Left renal cortex interstitium (tissue), 4 donors: ENCODE measurements around the gene ILDR2. TPM values are rescaled to one million over a fixed set of nuclear protein-coding genes. Genes with fewer than 3 reads are reported as not detected.

ENCODE experiments used
- DNase-seq, 4 donors: peaks; one replicate each; pipeline ENCODE4 v3.0.0-alpha.2; 2013; ENCODE audit warnings: low read depth in 4 of 4, low spot score in 2 of 4, missing footprints in 1 of 4
- polyA plus RNA-seq, 4 donors: library from polyadenylated mRNA; unstranded; fragments of 120-200 nt; gene quantifications; one replicate each; pipeline ENCODE4 v1.2.1, GENCODE V29; 2013; ENCODE audit not compliant: insufficient read length in 4 of 4

ILDR2 gene
- polyA plus RNA-seq, 4 donors = 12.0 to 16.3 (median 14.0) TPM

GRCh38 chr1:166929911-166930310 lies 45.4 kb downstream of the ILDR2 start:
- DNase-seq = no peak

- DNase-seq = no peak
These were observed 47.6 kb downstream of the ILDR2 start for GRCh38 chr1:166927701-166928100.

- DNase-seq = no peak
These were observed 49.4 kb downstream of the ILDR2 start for GRCh38 chr1:166925810-166926478.

GRCh38 chr1:166924823-166925541 lies 50.4 kb downstream of the ILDR2 start:
- DNase-seq = no peak

GRCh38 chr1:166920561-166921475 lies 54.5 kb downstream of the ILDR2 start:
- peak in 1 of 4 donors; percentile 42 for DNase-seq

GRCh38 chr1:166918956-166919316 lies 56.4 kb downstream of the ILDR2 start:
- DNase-seq = no peak

- no peak for DNase-seq
These were observed 57.0 kb downstream of the ILDR2 start for GRCh38 chr1:166918088-166918955.

GRCh38 chr1:166915941-166916340 lies 59.4 kb downstream of the ILDR2 start:
- DNase-seq = no peak

- DNase-seq = no peak
These were observed 60.3 kb downstream of the ILDR2 start for GRCh38 chr1:166915042-166915441.

- no peak for DNase-seq
These were observed 61.2 kb downstream of the ILDR2 start for GRCh38 chr1:166914111-166914510.

GRCh38 chr1:166911624-166912023 lies 63.7 kb downstream of the ILDR2 start:
- no peak for DNase-seq

GRCh38 chr1:166910396-166910994 lies 64.8 kb downstream of the ILDR2 start:
- peak in 2 of 4 donors; percentile 51 to 69 for DNase-seq

GRCh38 chr1:166908942-166909341 lies 66.4 kb downstream of the ILDR2 start:
- DNase-seq = no peak

- no peak for DNase-seq
These were observed 67.6 kb downstream of the ILDR2 start for GRCh38 chr1:166907763-166908162.

- DNase-seq = no peak
These were observed 68.3 kb downstream of the ILDR2 start for GRCh38 chr1:166907051-166907450.

GRCh38 chr1:166906647-166907046 lies 68.7 kb downstream of the ILDR2 start:
- no peak for DNase-seq

- DNase-seq = no peak
These were observed 69.4 kb downstream of the ILDR2 start for GRCh38 chr1:166905900-166906299.

GRCh38 chr1:166905136-166905535 lies 70.2 kb downstream of the ILDR2 start:
- DNase-seq = no peak

- DNase-seq = no peak
These were observed 72.1 kb downstream of the ILDR2 start for GRCh38 chr1:166903232-166903631.

GRCh38 chr1:166902279-166902678 lies 73.1 kb downstream of the ILDR2 start:
- no peak for DNase-seq
